ENCODE data around the gene SPEN.
"Not testable (repeated sequence)": the region's sequence is repeated elsewhere in the genome, so short reads cannot be mapped to it uniquely, and the experiment has no call there.

Gene SPEN

GRCh38 chr1:15895233-15895632 lies 47.7 kb downstream of the SPEN start:
- DNase-seq (ENCODE audit: low spot score): no peak
- TF ChIP-seq CTCF (IDR thresholded peaks at IDR 0.05; ENCODE audit: extremely low read depth, insufficient read depth, missing control alignments): no peak
- in situ Hi-C loops (cut with MboI; ENCODE audit: low pct_unique_long_range_greater_than_20kb, low sequenced_read_pairs, unreplicated experiment): no loop called here

GRCh38 chr1:15896841-15897610 lies 49.5 kb downstream of the SPEN start:
- DNase-seq (ENCODE audit: low spot score): not testable (repeated sequence)

GRCh38 chr1:15899266-15899665 lies 51.8 kb downstream of the SPEN start:
- in situ Hi-C loops (cut with MboI; ENCODE audit: low pct_unique_long_range_greater_than_20kb, low sequenced_read_pairs, unreplicated experiment): no loop called here
- no peak for TF ChIP-seq CTCF (IDR thresholded peaks at IDR 0.05; ENCODE audit: extremely low read depth, insufficient read depth, missing control alignments)
- DNase-seq (ENCODE audit: low spot score): no peak

More at GRCh38 chr1:15896841-15897610, 49.5 kb downstream of the SPEN start:
- in situ Hi-C loops (cut with MboI; ENCODE audit: low pct_unique_long_range_greater_than_20kb, low sequenced_read_pairs, unreplicated experiment): not testable (repeated sequence)

- no peak for DNase-seq (ENCODE audit: low spot score)
- no peak for TF ChIP-seq CTCF (IDR thresholded peaks at IDR 0.05; ENCODE audit: extremely low read depth, insufficient read depth, missing control alignments)
- in situ Hi-C loops (cut with MboI; ENCODE audit: low pct_unique_long_range_greater_than_20kb, low sequenced_read_pairs, unreplicated experiment): no loop called here
Observed at GRCh38 chr1:15900662-15901279, 53.3 kb downstream of the SPEN start.

GRCh38 chr1:15902882-15903281 lies 55.4 kb downstream of the SPEN start:
- in situ Hi-C loops (cut with MboI; ENCODE audit: low pct_unique_long_range_greater_than_20kb, low sequenced_read_pairs, unreplicated experiment): no loop called here
- TF ChIP-seq CTCF (IDR thresholded peaks at IDR 0.05; ENCODE audit: extremely low read depth, insufficient read depth, missing control alignments): no peak
- DNase-seq (ENCODE audit: low spot score): no peak

GRCh38 chr1:15908597-15908996 lies 61.1 kb downstream of the SPEN start:
- in situ Hi-C loops (cut with MboI; ENCODE audit: low pct_unique_long_range_greater_than_20kb, low sequenced_read_pairs, unreplicated experiment): no loop called here
- TF ChIP-seq CTCF (IDR thresholded peaks at IDR 0.05; ENCODE audit: extremely low read depth, insufficient read depth, missing control alignments): no peak
- no peak for DNase-seq (ENCODE audit: low spot score)

GRCh38 chr1:15911141-15911540 lies 63.6 kb downstream of the SPEN start:
- no peak for TF ChIP-seq CTCF (IDR thresholded peaks at IDR 0.05; ENCODE audit: extremely low read depth, insufficient read depth, missing control alignments)
- in situ Hi-C loops (cut with MboI; ENCODE audit: low pct_unique_long_range_greater_than_20kb, low sequenced_read_pairs, unreplicated experiment): no loop called here
- no peak for DNase-seq (ENCODE audit: low spot score)
